Fibroblast of villous mesenchyme (primary cell): ENCODE measurements around the gene ST8SIA1. TPM values are rescaled to one million over a fixed set of nuclear protein-coding genes. Genes with fewer than 3 reads are reported as not detected.

Experiments used
- DNase-seq: peaks from one replicate; pipeline ENCODE4 v3.0.0-alpha.2; 2010; ENCODE audit warnings: low read depth
- H3K4me3 ChIP-seq: 2 replicates; pipeline ENCODE4 v1.5.1; 2011; ENCODE audit warnings: low read depth, mild to moderate bottlenecking, low read length
- CTCF ChIP-seq: IDR thresholded peaks from 2 replicates; pipeline ENCODE4 v1.5.1; 2012; ENCODE audit warnings: low read depth, mild to moderate bottlenecking, low read length; ENCODE audit not compliant: insufficient read depth
- total RNA-seq: library from RNA; depleted of rRNA; stranded (reverse); fragments of >200 nt; gene quantifications from 2 replicates; pipeline ENCODE4 v1.2.3, GENCODE V29; 2012

Gene ST8SIA1
- total RNA-seq, 1 donor: 0.43 TPM

GRCh38 chr12:22366181-22366580 is 31.7 kb upstream of the ST8SIA1 start:
- H3K4me3 ChIP-seq: no peak overlapping the region
- TF ChIP-seq CTCF: no peak
- no peak for DNase-seq

- no peak overlapping the region for H3K4me3 ChIP-seq
- no peak for TF ChIP-seq CTCF
- DNase-seq: no peak
These were observed 27.3 kb upstream of the ST8SIA1 start for GRCh38 chr12:22361785-22362184.

- no peak for TF ChIP-seq CTCF
- DNase-seq: no peak
These were observed 26.3 kb upstream of the ST8SIA1 start for GRCh38 chr12:22360774-22361173.

GRCh38 chr12:22357531-22357930 is 23.0 kb upstream of the ST8SIA1 start:
- no peak for DNase-seq
- TF ChIP-seq CTCF: no peak
- H3K4me3 ChIP-seq: no peak overlapping the region

More at GRCh38 chr12:22360774-22361173, 26.3 kb upstream of the ST8SIA1 start:
- H3K4me3 ChIP-seq: no peak overlapping the region

GRCh38 chr12:22356231-22356630 is 21.7 kb upstream of the ST8SIA1 start:
- no peak for TF ChIP-seq CTCF
- no peak for DNase-seq

GRCh38 chr12:22355011-22355580 is 20.6 kb upstream of the ST8SIA1 start:
- TF ChIP-seq CTCF: no peak
- H3K4me3 ChIP-seq: no peak overlapping the region
- DNase-seq: no peak

More at GRCh38 chr12:22356231-22356630, 21.7 kb upstream of the ST8SIA1 start:
- H3K4me3 ChIP-seq: no peak overlapping the region

- TF ChIP-seq CTCF: no peak
- no peak overlapping the region for H3K4me3 ChIP-seq
- no peak for DNase-seq
These were observed 19.3 kb upstream of the ST8SIA1 start for GRCh38 chr12:22353615-22354325.
